H1 (cell line): ENCODE measurements around the gene SP9. TPM values are rescaled to one million over a fixed set of nuclear protein-coding genes. Genes with fewer than 3 reads are reported as not detected.

Experiments used
- CTCF ChIA-PET: fragments of 300-600 bp; sonication (Branson Sonifier 250); formaldehyde crosslinking; loops from one replicate; lab custom pipeline; 2021; ENCODE audit not compliant: partially characterized antibody; lab: Charles Lee
- POLR2A ChIA-PET: fragments of 300-600 bp; sonication (Branson Sonifier 250); formaldehyde crosslinking; loops from one replicate; lab custom pipeline; 2021; ENCODE audit warnings: inconsistent platforms; ENCODE audit not compliant: partially characterized antibody; lab: Charles Lee
- DNase-seq, 2 experiments: peaks; one replicate each; pipeline versions ENCODE4 v3.0.0 to v3.0.0-alpha.2; 2010 to 2022; ENCODE audit warnings: low spot score in 2 of 2, low read depth in 1 of 2, mixed read lengths in 1 of 2
- FAIRE-seq: peaks from 2 replicates; lab custom pipeline; 2011; peaks lifted over from hg19 to GRCh38; lab: Jason Lieb, UNC
- H2AFZ ChIP-seq: 2 replicates; pipeline ENCODE4 v1.8.1; 2012; ENCODE audit warnings: low read length, inconsistent platforms
- H2AK5ac ChIP-seq: 2 replicates; pipeline ENCODE4 v1.6.1; 2013; ENCODE audit warnings: low read depth, low read length
- H2BK120ac ChIP-seq: replicated peaks from 2 replicates; pipeline ENCODE3; 2013; ENCODE audit warnings: low read depth, low read length, inconsistent platforms
- H2BK12ac ChIP-seq: 2 replicates; pipeline ENCODE4 v1.6.1; 2013; ENCODE audit warnings: low read depth, low read length
- H2BK15ac ChIP-seq: 2 replicates; pipeline ENCODE4 v1.6.1; 2013; ENCODE audit warnings: low read length
- H2BK20ac ChIP-seq: 2 replicates; pipeline ENCODE4 v1.6.1; 2013; ENCODE audit warnings: low read length
- H2BK5ac ChIP-seq: 2 replicates; pipeline ENCODE4 v1.6.1; 2013; ENCODE audit warnings: low read depth, low read length
- H3K14ac ChIP-seq: 2 replicates; pipeline ENCODE4 v1.6.1; 2013; ENCODE audit warnings: inconsistent platforms; ENCODE audit not compliant: insufficient read length
- H3K18ac ChIP-seq: 2 replicates; pipeline ENCODE4 v1.6.1; 2013; ENCODE audit warnings: low read length; ENCODE audit errors: extremely low read depth
- H3K23ac ChIP-seq: 2 replicates; pipeline ENCODE4 v1.6.1; 2013; ENCODE audit warnings: inconsistent platforms; ENCODE audit not compliant: insufficient read length
- H3K23me2 ChIP-seq: 2 replicates; pipeline ENCODE4 v1.6.1; 2013; ENCODE audit warnings: low read depth, low read length
- H3K27ac ChIP-seq: 2 replicates; pipeline ENCODE4 v1.6.1; 2011; ENCODE audit warnings: low read depth, low read length, inconsistent platforms
- H3K27me3 ChIP-seq, 4 experiments: replicated peaks in 1 of 4; 1 replicate in 1 of 4; 2 replicates in 3 of 4; pipeline versions ENCODE4 v1.6.1 to v1.8.1; 2011 to 2013; ENCODE audit warnings: low read length in 3 of 4, mild to moderate bottlenecking in 3 of 4, inconsistent platforms in 2 of 4, mixed read lengths in 2 of 4, moderate library complexity in 1 of 4; ENCODE audit not compliant: control insufficient read depth in 3 of 4, insufficient read depth in 3 of 4; ENCODE audit errors: extremely low read depth in 1 of 4
- H3K36me3 ChIP-seq, 4 experiments: 2 replicates each; pipeline versions ENCODE4 v1.6.1 to v1.8.1; 2011 to 2013; ENCODE audit warnings: mild to moderate bottlenecking in 4 of 4, low read length in 3 of 4, moderate library complexity in 2 of 4, control low read depth in 1 of 4, inconsistent platforms in 1 of 4; ENCODE audit not compliant: insufficient read depth in 4 of 4, control insufficient read depth in 2 of 4
- H3K4ac ChIP-seq: replicated peaks from 2 replicates; pipeline ENCODE3; 2013; ENCODE audit warnings: low read length, low read depth, mixed read lengths, inconsistent platforms; ENCODE audit not compliant: insufficient read length
- H3K4me1 ChIP-seq, 4 experiments: replicated peaks in 1 of 4; 1 replicate in 1 of 4; 2 replicates in 3 of 4; pipeline versions ENCODE4 v1.6.1 to v1.8.1; 2011 to 2013; ENCODE audit warnings: low read length in 3 of 4, inconsistent platforms in 2 of 4, mixed read lengths in 1 of 4; ENCODE audit not compliant: insufficient read depth in 4 of 4, control insufficient read depth in 3 of 4
- H3K4me2 ChIP-seq, 2 experiments: 2 replicates each; pipeline versions ENCODE4 v1.6.1 to v1.8.1; 2011 to 2013; ENCODE audit warnings: low read depth in 2 of 2, low read length in 2 of 2, control low read depth in 1 of 2, inconsistent platforms in 1 of 2, mild to moderate bottlenecking in 1 of 2; ENCODE audit not compliant: insufficient read depth in 1 of 2
- H3K4me3 ChIP-seq, 4 experiments: fragments of 200-600, 300-600 bp in 1 of 4; sonication (generic), shearing (Covaris generic), sonication (Bioruptor Twin) in 1 of 4; 2 replicates each; pipeline versions ENCODE4 v1.5.1 to v1.8.1; 2011 to 2016; ENCODE audit warnings: low read length in 4 of 4, low read depth in 3 of 4, control low read depth in 2 of 4, inconsistent platforms in 2 of 4, mild to moderate bottlenecking in 2 of 4, mixed read lengths in 1 of 4, moderate library complexity in 1 of 4; ENCODE audit not compliant: insufficient read depth in 2 of 4; ENCODE audit errors: extremely low read depth in 1 of 4
- H3K56ac ChIP-seq: replicated peaks from 2 replicates; pipeline ENCODE3; 2013; ENCODE audit warnings: low read depth, mild to moderate bottlenecking, mixed read lengths, low read length, inconsistent platforms; ENCODE audit not compliant: insufficient read length
- H3K79me1 ChIP-seq: 2 replicates; pipeline ENCODE4 v1.6.1; 2013; ENCODE audit warnings: low read depth, low read length, control low read depth
- H3K79me2 ChIP-seq, 2 experiments: 2 replicates each; pipeline versions ENCODE4 v1.6.1 to v1.8.1; 2012 to 2013; ENCODE audit warnings: low read length in 2 of 2, mild to moderate bottlenecking in 2 of 2, inconsistent platforms in 1 of 2; ENCODE audit not compliant: insufficient read depth in 2 of 2, control insufficient read depth in 1 of 2
- H3K9ac ChIP-seq, 4 experiments: replicated peaks in 1 of 4; 1 replicate in 1 of 4; 2 replicates in 3 of 4; pipeline versions ENCODE4 v1.6.1 to v1.8.1; 2011 to 2013; ENCODE audit warnings: low read depth in 3 of 4, low read length in 3 of 4, control low read depth in 2 of 4, mild to moderate bottlenecking in 2 of 4, moderate library complexity in 2 of 4, inconsistent platforms in 1 of 4; ENCODE audit errors: extremely low read depth in 1 of 4
- H3K9me3 ChIP-seq, 2 experiments: 2 replicates each; pipeline versions ENCODE4 v1.6.1 to v1.8.1; 2012 to 2013; ENCODE audit warnings: mild to moderate bottlenecking in 2 of 2, moderate library complexity in 2 of 2, control low read depth in 1 of 2, inconsistent platforms in 1 of 2, low read depth in 1 of 2, low read length in 1 of 2, mixed read lengths in 1 of 2; ENCODE audit not compliant: insufficient read depth in 2 of 2
- H4K20me1 ChIP-seq, 2 experiments: replicated peaks in 1 of 2; 2 replicates each; pipeline versions ENCODE3 to v1.8.1; 2011 to 2013; ENCODE audit warnings: inconsistent platforms in 2 of 2, low read length in 2 of 2, mild to moderate bottlenecking in 1 of 2; ENCODE audit not compliant: insufficient read depth in 2 of 2, control insufficient read depth in 1 of 2
- H4K5ac ChIP-seq: 2 replicates; pipeline ENCODE4 v1.6.1; 2013; ENCODE audit warnings: low read length, low read depth, mixed read lengths, inconsistent platforms; ENCODE audit not compliant: insufficient read length
- H4K8ac ChIP-seq: 2 replicates; pipeline ENCODE4 v1.8.0; 2013; ENCODE audit warnings: mild to moderate bottlenecking, moderate library complexity, low read length, inconsistent platforms; ENCODE audit not compliant: insufficient read depth; ENCODE audit errors: extremely low read depth
- H4K91ac ChIP-seq: replicated peaks from 2 replicates; pipeline ENCODE3; 2013; ENCODE audit warnings: low read length, mixed read lengths, inconsistent platforms; ENCODE audit not compliant: insufficient read length
- E2F6 ChIP-seq: IDR thresholded peaks from 2 replicates; pipeline ENCODE4 v1.6.1; 2012; ENCODE audit warnings: inconsistent platforms
- EZH2 ChIP-seq: fragments of 200-600 bp; sonication (generic); IDR thresholded peaks from 2 replicates; pipeline ENCODE4 v1.7.1; 2012; ENCODE audit warnings: low read depth, mild to moderate bottlenecking, moderate library complexity, low read length, inconsistent platforms; ENCODE audit not compliant: severe bottlenecking
- HDAC6 ChIP-seq: IDR thresholded peaks from one replicate; pipeline ENCODE4 v1.7.1; 2012; ENCODE audit warnings: low read depth, mild to moderate bottlenecking, inconsistent platforms, low read length, moderate library complexity
- RAD21 ChIP-seq, 2 experiments: IDR thresholded peaks in 1 of 2; conservative IDR thresholded peaks in 1 of 2; 2 replicates each; pipeline ENCODE4 v1.6.1; 2011; ENCODE audit warnings: low read depth in 2 of 2, low read length in 2 of 2, improper control_type of control experiment in 1 of 2, inconsistent platforms in 1 of 2, mild to moderate bottlenecking in 1 of 2, moderate library complexity in 1 of 2
- SP2 ChIP-seq: IDR thresholded peaks from 2 replicates; pipeline ENCODE4 v1.6.1; 2012; ENCODE audit warnings: mild to moderate bottlenecking, low read length, inconsistent platforms
- SUZ12 ChIP-seq: fragments of 200-600 bp; sonication (generic); IDR thresholded peaks from 2 replicates; pipeline ENCODE4 v1.6.1; 2012; ENCODE audit warnings: mild to moderate bottlenecking, inconsistent platforms, low read length, moderate library complexity, mixed read lengths
- WGBS, 2 experiments: shearing (Covaris generic) in 1 of 2; methylation state at CpG; one replicate each; pipeline versions ENCODE4 v1.1.6 to v1.1.7; 2013 to 2015; ENCODE audit warnings: low lambda C conversion rate in 2 of 2, mixed read lengths in 2 of 2, inconsistent platforms in 1 of 2, low coverage in 1 of 2, missing lambda C conversion rate in 1 of 2; ENCODE audit not compliant: insufficient replicate concordance in 2 of 2, insufficient coverage in 1 of 2, insufficient read length in 1 of 2; ENCODE audit errors: extremely low coverage in 1 of 2, missing lambda C conversion rate in 1 of 2; 5-methylcytosine and 5-hydroxymethylcytosine counted together
- polyA plus RNA-seq, 7 experiments: library from polyadenylated mRNA; depleted of rRNA in 3 of 7; stranded (reverse) in 5 of 7; unstranded in 2 of 7; fragments of >200 nt in 5 of 7; fragments of 200-250 nt in 2 of 7; gene quantifications; 1 replicate in 5 of 7; 2 replicates in 1 of 7; 4 replicates in 1 of 7; pipeline versions ENCODE4 v1.2.1 to v1.2.3, GENCODE V29; 2011 to 2013; ENCODE audit warnings: missing spikeins in 2 of 7, mixed read lengths in 2 of 7
- total RNA-seq: library from RNA; stranded (reverse); fragmentation: NEBNext Ultra II Directional; extraction: Animal tissue kit (Norgen Biotek cat#: 25700); gene quantifications from 2 replicates; pipeline ENCODE4 v1.2.1, GENCODE V29; 2021

SP9 gene
- total and polyA plus RNA-seq, 2 of the 8 experiments (the other 6 are each of a cell fraction or from before 2014, with no cell fraction given): 0.03 to 0.11 TPM

DNA sequence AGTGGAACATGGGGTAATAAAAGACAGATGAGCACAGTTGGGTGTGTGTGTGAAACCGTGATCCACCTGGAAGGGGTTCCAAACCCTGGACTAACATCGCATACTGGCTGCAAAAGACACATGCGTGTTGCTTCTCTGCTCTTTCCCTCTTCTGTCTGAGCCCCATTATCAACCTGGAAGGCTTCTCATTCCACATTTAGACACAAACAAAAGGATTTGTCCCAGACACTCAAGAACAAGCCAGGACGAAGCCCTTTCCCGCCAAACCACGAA lies 7.0 kb upstream of the SP9 start:
- Histone ChIP-seq H3K4ac (no peak overlapping the region), H3K9ac (no peak overlapping the region), H2BK120ac (no peak overlapping the region), H3K14ac (no peak overlapping the region), H4K5ac (no peak overlapping the region), H3K36me3 (no peaks in the 10 kb centered on the region), H3K79me2 (no peaks in the 10 kb centered on the region), H3K4me2 (peak overlapping the region; percentile 81 to 86), H3K27me3 (peaks cover 50 to 85% (median 72%) of the 10 kb centered on the region in 4 experiments), H2BK5ac (no peak overlapping the region), H3K18ac (no peak overlapping the region), H2AFZ (no peak overlapping the region), H3K23ac (no peak overlapping the region), H3K23me2 (peaks cover 9% of the 10 kb centered on the region; the same call in 1 of the 2 replicates), H4K91ac (no peak overlapping the region), H4K20me1 (peaks cover 6 to 14% of the 10 kb centered on the region in 2 experiments), H3K79me1 (no peaks in the 10 kb centered on the region), H2BK12ac (no peak overlapping the region; the same call in 1 of the 2 replicates), H4K8ac (no peak overlapping the region), H3K56ac (no peak overlapping the region), H3K4me1 (peaks cover 9 to 27% (median 12%) of the 10 kb centered on the region in 4 experiments), H3K4me3 (peak overlapping the region; percentile 21 to 72 (median 44); a peak in 5 of 8 replicates), H2AK5ac (peak overlapping the region; percentile 30; the same call in 1 of the 2 replicates), H3K27ac (no peak overlapping the region), H3K9me3 (no peaks in the 10 kb centered on the region), H2BK20ac (0 out of 2 replicates have a peak overlapping the region, but pooled peaks have one; percentile 88), H2BK15ac (peak overlapping the region; percentile 89; the same call in 1 of the 2 replicates)
- 4% methylated on average over 5 of the region's 6 CpGs; no CpG with 5 or more reads in 1 of the 2 experiments for WGBS, 2 experiments
- CTCF ChIA-PET: interaction anchor here (1.1 to 1.9 kb wide), 3 partner anchors 13 to 171 kb away, joined by 4 to 10 read pairs (median 7); no protein-coding TSS in a partner anchor
- FAIRE-seq (no peak), DNase-seq (no peak)
- POLR2A ChIA-PET: interaction anchor here (1.0 to 1.4 kb wide), 4 partner anchors 9 to 79 kb away, joined by 3 to 6 read pairs (median 4); partner anchors contain the start of gene OLA1
- TF ChIP-seq E2F6 (peak; percentile 92), HDAC6 (no peak), EZH2 (peak; percentile 42), RAD21 (IDR thresholded peaks at IDR 0.05 in 1 of 2, conservative IDR thresholded peaks at IDR 0.05 in 1 of 2; ENCODE audit: low read depth in 2 of 2, low read length in 2 of 2) (no peak), SUZ12 (peak; percentile 40), SP2 (no peak)
